GM19467 (cell line): ENCODE data around the gene DNAH10.

ENCODE experiments used
- ATAC-seq: cut with Tn5 transposase; IDR thresholded peaks from one replicate; pipeline ENCODE4 v1.9.1; 2021; ENCODE audit warnings: mild to moderate bottlenecking, moderate library complexity; ENCODE audit not compliant: unreplicated experiment

Gene DNAH10

GRCh38 chr12:123836292-123836691 is 74.2 kb downstream of the DNAH10 start:
- ATAC-seq, result no peak

- no peak for ATAC-seq
Measured at GRCh38 chr12:123839826-123840225, 77.7 kb downstream of the DNAH10 start.

DNA sequence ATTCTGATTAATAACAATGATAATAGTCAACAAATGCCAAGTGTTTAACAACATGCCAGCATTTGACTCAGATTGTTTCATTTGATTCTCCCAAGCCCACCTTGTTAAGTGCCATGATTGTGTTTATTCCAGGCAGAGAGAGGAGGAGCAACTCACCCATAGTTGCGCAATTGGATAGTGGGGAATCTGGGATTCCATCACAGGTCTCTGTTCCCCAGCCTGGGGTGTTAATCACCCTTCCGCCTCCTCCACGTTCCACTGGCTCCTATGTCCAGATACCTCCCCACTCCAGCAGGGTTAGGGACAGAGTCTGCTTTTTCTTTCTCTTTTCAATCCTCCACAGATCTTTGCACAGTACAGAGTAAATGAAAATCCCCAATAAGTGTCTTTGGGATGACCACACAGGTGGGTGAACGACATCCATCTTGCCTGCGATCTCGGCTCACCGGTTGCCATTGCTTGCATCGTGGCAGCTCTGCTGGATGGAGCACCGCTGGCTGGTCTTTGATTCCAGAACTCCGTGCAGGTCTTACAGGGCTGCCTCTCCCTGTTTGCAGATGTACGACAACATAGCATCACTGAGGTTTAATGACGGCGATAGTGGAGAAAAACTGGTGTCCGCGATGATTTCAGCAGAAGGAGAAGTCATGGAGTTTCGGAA is 78.8 kb downstream of the DNAH10 start:
- ATAC-seq, result no peak

DNA sequence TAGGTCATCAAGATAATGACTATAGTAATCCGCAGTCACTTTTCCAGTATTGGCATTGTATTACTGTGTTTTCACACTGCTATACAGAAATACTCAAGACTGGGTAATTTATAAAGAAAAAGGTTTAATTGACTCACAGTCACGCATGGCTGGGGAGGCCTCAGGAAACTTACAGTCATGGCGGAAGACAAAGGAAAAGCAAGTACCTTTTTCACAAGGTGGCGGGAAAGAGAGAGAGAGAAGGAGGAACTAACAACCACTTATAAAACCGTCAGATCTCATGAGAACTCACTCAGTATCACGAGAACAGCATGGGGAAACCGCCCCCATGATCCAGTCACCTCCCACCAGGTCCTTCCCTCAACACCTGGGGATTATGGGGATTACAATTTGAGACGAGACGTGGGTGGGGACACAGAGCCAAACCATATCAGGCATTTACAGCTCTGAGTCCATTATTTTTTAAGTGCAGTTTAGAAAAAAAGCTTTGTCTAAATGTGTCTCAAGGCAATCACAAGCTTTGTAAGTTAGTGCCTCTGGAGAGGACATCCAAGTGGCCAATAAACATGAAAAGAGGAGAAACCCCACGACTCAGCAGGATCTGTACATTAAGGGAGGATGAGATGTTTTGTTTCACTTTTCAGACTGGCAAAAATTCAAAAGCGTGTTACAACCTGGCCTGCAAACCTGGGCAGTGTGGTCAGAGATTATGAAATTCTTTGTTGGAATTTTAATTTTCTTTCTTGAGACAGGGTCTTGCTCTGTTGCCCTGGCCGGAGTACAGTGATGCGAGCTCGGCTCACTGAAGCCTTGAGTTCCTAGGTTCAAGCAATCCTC is 82.0 kb downstream of the DNAH10 start:
- no peak for ATAC-seq

- no peak for ATAC-seq
Measured at GRCh38 chr12:123845881-123846280, 83.8 kb downstream of the DNAH10 start.

GRCh38 chr12:123846340-123846739 is 84.2 kb downstream of the DNAH10 start:
- ATAC-seq, result no peak

GRCh38 chr12:123847019-123847418 is 84.9 kb downstream of the DNAH10 start:
- ATAC-seq, result no peak

- ATAC-seq, result no peak
Measured at GRCh38 chr12:123847876-123848275, 85.8 kb downstream of the DNAH10 start.

- ATAC-seq, result no peak
Measured at GRCh38 chr12:123849517-123849916, 87.4 kb downstream of the DNAH10 start.

DNA sequence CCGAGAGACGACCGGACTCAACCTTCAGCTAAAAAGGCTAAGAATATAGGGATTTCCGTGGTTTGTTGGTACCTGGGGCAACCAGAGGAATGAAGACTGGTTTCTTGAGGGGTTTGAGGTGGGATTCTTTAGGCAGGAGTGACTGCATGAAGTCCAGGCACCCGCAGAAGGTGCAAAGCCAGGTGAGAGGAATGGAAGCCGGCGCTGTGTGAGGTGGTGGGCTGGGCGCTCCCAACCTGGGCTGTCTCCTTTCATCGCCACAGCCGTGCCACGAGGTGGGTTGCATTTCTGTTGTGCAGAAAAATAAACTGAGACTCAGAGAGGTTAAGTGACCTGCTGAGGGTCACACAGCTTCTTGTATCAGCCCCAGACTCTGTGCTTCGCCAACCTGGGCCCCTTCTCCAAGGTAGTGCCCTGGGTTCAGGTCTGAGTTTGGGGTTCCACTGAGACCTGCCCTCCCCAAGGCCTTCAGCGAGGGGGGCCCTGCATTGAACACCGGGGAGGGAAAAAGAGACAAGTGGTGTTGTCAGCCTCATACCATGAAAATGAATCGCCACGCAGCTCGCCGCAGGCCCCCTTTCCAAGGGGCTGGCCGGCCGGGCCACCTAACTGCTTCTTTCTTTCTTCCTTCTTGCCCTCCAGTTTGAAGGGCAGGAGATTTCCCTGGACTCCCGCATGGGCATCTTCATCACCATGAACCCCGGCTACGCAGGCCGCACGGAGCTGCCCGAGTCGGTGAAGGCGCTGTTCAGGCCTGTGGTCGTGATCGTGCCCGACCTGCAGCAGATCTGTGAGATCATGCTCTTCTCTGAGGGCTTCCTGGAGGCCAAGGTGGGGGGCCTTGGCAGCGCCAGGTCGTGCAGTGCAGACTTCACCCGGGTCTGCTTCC is 88.4 kb downstream of the DNAH10 start:
- no peak for ATAC-seq

DNA sequence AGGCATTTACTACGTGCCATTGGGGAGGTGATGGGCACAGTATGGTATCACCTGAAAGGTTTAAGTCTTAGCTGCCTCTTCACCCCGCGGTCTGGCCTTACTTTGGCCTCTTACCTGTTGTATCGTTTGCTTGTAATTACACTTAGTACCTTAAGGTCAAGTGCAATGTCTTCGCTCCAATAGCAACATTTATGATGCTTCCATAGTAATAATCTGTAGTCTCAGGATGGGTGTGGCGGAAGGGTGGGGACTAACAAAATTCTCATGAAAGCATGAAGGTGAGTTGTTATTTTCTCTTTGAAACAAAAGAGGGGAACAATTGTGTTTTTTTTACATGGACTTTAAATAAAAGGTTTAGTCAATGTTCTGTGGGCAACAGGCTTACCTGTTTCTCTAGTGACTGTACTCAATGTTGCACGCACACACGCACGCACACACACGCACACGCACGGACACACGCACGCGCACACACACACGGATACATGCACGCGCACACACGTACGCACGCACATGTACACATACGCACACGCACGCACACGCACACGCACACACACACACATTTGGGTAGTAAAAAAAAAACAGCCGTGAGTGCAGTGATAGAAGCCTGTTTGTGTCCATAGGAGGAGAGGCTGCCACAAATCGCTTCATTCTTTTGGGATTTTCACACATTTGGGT is 91.4 kb downstream of the DNAH10 start:
- ATAC-seq, result no peak

DNA sequence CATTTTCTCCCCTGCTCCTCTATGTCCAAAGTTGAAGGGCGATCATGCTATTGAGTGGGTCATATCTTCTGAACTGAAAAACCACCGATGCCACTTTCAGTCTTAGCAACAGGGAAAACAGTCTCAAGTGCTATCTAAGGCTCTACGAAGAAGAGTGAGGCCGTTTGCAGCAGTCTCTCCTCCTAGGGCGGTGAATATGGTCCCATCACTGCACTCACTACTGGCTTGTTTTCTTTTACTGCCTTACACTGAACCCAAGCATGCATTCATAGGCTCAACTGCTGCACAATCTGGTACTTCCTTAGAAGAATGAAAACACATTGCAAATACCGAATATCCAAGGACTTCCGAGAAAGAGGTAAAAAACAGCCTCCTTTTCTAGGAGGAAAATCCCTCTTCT is 92.1 kb downstream of the DNAH10 start:
- ATAC-seq, result no peak

DNA sequence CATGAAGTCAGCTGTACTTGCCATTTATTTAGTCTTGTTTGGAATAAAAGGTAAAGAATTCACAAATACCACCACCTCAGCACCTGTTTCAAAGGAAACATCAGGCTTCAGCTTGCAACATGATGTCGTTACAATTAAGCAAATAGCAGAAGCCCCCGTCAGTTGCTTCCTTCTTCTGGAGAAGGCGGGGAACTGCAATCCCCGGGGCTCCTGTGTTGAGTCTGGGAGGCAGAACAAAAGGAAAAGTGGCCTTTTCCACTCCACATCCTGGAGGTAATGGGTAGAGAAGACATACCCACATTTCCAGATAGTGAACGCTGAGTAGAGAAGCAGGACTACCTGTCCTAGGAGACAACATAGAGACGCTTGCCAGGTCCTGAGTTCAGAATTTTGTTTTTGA is 92.8 kb downstream of the DNAH10 start:
- ATAC-seq, result no peak

DNA sequence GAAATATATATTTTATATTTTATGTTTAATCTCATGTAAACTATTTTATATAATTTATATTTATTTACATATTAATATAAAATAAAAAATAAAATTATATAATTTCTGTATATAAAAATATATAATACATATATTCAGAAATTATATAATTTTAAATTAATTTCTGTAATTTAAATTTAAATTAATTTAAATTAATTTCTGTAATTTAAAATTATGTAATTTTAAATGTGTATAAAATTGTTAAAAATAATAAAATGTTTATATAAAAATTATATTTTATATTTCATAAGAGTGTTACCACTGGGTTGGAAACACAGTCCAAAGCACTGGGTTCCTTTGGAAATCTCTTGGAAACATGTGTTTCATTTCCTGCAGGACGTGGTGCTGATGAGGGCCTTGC is 94.6 kb downstream of the DNAH10 start:
- ATAC-seq, result no peak

DNA sequence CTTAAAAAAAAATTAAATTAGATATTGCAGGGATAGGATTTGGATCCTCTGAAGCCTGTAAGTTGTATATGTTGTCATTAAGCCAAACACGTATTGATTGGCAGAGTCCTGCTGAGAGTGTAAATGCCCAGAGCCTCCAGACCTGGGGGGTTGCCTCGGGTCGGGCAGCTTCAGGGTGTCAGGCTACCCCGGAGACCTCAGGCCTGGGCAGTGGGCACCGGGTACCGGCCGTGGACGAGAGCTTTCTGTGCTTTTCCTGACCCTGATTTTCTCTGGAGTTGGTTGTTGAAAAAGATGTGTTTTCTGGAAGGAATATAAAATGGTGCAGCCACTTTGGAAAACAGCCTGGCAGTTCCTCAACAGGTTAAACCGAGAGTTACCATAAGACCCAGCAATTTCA is 96.1 kb downstream of the DNAH10 start:
- no peak for ATAC-seq

- ATAC-seq, result no peak
Measured at GRCh38 chr12:123859035-123859434, 96.9 kb downstream of the DNAH10 start.

DNA sequence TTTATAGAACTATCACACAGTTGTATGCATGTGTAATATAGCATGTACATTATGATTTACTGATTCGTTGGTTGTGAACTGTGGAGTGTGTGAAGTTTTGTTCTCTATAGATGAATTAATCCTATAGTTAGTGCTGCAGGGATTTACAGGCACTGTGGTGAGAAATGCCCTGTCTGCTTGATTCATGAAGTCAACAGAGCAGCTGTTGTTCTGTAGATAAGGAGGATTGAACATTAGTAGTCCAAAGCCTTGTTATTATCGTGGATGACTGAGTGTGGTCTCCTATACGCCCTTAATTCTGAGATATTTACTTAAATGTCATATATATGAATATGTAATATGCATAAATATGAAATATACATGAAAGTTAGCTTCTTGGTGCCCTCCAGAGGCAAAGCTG is 98.3 kb downstream of the DNAH10 start:
- no peak for ATAC-seq

DNA sequence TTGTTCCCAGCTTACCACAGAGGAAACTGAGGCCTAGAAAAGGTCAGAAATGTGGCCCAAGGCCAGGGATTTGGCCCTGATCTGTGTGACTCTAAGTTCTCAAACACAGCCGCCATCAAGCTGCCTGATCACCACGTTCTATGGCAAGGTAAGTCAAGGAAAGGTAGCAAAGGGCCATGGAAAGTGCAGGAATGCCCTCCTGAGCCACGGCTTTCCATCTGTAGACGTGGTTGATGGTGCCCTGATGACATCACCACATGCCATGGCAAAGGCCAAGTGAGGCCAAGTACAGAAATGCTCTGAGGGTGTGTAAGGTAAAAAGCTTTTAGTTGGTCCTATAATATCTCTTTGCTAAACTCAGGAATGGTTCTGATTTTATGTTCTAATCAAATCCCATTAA is 99.3 kb downstream of the DNAH10 start:
- no peak for ATAC-seq

- ATAC-seq, result no peak
Measured at GRCh38 chr12:123867141-123867540, 105.0 kb downstream of the DNAH10 start.

- no peak for ATAC-seq
Measured at GRCh38 chr12:123868791-123869190, 106.7 kb downstream of the DNAH10 start.

DNA sequence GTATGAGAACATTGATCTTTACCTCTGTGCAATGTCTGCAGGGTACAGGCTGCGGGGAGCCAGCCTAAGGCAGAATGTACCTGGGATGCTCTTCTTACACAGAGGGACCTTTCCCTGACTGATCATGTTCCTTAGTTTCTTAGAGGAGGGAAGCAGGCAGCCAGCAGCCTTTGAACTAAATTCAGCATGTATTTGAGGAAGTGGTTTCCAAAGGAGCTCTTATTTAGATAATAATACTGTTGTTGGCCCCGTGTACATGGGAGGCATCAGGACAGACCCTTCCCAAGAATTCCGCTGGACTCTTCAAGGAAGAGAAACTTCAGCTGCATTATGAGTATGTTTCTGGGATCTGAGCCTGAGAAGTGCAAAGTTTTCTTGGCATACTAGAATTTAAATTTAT is 111.7 kb downstream of the DNAH10 start:
- no peak for ATAC-seq
